NAMALWA (cell line): ENCODE results near the gene MAP7.
"Not testable (repeated sequence)": the region's sequence is repeated elsewhere in the genome, so short reads cannot be mapped to it uniquely, and the experiment has no call there.

Experiments used
- DNase-seq: peaks from one replicate; pipeline ENCODE4 v3.0.0-alpha.2; 2015; ENCODE audit warnings: low spot score

The MAP7 gene

DNA sequence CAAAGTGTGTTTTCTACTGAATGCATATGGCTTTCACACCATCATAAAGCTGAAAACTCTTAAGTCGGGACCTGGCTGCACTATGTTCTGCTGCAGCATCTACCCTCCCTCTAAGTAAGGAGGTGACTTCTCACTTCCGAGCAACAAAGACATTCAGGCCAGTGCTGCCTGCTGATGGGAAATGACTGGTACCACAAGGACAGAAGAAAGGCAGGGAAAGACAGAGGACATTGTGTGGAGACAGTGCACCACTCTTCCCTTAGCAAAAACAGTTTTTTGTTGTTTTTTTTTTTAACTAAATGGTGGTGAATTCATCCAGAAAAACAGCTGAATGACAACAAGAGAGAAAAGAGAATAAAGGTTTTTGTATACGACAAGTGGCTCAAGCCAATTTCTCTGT is 81.5 kb downstream of the MAP7 start:
- DNase-seq: no peak

DNA sequence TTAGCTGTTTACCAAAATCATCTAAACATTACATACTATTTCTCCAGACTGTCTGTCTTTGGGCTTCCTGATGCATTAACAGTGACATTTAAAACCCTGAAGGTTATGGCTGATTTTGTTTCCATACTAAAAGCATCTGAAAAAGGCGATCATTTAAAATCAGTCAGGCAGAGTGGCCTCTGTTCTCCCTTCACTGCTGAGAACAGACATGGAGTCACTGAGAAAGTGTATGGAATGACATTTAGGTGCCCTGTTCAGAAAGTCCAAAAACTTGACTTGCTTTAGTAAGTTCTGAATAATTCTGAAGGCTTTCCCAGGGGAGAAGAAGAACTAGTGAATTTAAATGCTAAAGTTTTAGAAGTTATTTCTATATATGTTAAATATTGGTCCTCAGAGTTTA is 83.0 kb downstream of the MAP7 start:
- DNase-seq: no peak

GRCh38 chr6:136466777-136467176 is 83.4 kb downstream of the MAP7 start:
- no peak for DNase-seq

DNA sequence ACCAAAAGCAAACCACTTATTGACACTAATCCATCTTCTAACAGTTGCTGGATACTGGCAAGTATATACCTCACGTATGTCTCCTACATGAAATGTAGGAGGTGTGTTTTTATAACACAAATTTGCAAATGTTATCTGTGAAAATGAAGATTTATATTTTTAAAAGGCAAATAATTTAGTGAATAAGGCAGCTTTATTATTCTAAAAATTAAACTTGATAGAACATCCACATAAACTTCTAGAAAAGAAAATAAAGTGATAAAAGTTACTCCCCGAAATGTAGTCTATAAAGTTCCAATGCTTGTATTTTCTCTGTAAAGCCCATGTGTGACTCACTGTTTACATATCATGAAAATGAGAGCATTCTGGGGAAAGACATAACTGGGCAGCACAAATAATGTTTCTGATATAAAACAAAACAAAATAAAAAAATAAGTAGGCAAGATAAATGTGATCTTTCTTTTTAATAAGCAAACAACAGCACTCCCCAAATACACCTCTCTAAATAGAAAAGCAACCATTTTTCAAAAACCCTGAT is 84.4 kb downstream of the MAP7 start:
- DNase-seq: no peak

- DNase-seq: no peak
These were observed 85.3 kb downstream of the MAP7 start for GRCh38 chr6:136464874-136465273.

DNA sequence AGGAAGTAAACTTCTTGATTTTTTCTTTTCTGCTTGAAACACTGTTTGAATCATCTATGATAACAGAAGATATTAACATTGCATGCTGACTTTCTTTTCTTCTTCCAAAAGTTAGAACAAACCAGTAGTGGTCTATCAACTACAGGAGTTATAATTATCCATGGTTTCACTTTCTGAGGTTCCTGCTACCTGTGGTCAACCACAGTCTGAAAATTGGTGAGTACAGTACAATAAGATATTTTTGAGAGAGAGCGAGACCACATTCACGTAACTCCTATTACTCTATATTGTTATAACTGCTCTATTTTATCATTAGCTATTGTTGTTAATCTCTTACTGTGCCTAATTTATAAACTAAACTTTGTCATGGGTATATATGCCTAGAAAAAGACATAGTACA is 86.1 kb downstream of the MAP7 start:
- DNase-seq: no peak

DNA sequence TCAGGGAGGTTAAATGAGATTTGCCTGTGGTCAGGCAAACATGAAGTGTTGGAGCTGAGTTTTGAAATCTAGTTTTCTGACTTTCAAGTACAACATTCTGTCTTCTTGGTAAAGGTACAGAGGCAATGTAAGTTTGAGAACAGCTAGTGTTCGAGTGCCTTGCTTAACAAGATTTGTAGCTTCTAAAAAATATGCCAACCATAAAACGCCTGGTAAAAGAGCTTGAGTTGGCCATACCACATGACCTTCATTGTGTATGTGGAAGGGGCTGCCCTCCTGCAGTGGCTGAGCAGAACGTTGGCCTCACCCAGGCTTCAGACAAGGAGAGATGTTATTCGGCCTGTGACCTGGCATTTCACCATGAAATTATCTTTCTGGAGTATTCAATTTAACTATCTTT is 86.5 kb downstream of the MAP7 start:
- DNase-seq: no peak

DNA sequence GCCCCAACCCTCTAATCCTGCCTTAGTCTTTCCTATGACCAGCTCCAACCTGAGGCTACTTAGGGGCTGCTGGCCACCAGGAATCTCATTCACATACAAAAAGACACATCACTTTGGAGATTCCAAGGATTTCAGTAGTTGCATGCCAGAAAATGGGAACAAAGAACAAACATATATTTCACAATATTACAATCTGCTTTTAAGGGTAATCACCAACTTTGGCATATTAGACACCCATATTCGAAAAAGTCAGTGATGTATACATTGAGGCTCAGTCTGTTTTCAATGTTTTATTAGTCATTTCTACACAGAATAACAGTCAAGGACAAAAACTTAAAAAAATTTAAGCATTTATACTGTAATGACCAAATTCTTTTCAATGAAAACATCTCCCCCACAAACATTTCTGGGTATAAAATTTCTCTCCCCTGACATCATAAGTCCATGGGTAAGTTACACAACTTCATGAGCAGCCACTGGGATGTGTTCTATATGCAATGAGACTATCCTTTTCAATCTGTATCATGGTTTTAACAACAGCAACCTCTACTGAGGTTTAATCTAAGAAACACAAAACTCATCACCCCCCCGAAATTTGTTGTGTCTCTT is 103.5 kb downstream of the MAP7 start:
- no peak for DNase-seq

- no peak for DNase-seq
These were observed 104.1 kb downstream of the MAP7 start for GRCh38 chr6:136446145-136446544.

DNA sequence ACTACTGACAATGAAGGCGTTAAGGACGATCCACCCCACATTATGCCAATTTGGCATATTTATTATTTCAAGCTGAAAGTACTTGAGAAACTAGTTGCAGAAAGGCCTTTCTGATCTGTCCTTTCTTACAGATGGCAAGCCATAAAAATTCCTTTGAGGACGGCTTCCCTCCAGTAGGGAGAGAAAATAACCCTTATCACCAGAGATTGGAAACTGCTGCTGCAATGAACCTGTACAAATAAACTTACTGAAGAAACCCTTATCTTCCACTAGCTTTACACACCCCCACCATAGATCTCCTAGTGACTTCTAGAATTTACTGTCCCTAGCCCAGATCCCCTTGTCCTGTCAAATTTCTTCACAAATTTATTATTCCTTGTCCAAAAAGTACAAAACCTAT is 105.2 kb downstream of the MAP7 start:
- DNase-seq: no peak

DNA sequence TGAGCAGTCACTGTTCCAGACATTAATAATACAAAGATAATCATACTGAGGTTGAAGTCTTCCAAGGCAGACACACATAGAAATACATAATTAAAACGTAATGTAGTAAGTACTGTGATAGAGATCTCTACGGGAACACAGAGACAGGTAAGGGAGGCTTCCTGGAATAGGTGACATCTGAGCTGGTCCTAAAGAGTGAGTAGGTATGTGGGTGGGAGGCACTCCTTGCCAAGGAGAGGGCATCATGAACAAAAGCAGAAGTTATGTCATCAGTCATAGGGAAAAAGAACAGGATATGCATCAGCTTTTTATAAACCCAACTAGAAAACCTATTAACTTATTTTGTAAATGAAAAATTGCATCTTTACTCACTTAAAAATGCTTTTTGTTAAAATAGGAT is 110.0 kb downstream of the MAP7 start:
- no peak for DNase-seq

- DNase-seq: no peak
These were observed 110.6 kb downstream of the MAP7 start for GRCh38 chr6:136439514-136440190.

GRCh38 chr6:136438441-136438840 is 111.8 kb downstream of the MAP7 start:
- no peak for DNase-seq

DNA sequence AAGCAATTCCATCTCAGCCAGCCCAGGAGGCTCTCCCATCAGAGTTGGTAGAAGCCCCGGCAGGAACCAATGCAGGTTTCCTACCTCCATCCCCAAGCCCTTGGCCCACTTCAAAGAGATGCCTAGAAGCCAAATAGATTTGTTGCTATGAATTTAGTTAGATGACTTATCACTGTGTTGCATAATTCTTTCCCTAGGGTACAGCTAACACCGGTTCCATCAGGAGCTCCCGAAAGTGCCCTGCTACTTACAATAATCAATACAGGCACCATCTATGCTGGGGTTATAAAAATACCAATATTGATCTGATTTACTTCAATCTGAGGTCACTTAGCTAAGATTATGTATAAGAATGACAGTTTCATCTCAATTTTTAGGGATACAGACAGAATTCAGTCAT is 113.0 kb downstream of the MAP7 start:
- DNase-seq: no peak

DNA sequence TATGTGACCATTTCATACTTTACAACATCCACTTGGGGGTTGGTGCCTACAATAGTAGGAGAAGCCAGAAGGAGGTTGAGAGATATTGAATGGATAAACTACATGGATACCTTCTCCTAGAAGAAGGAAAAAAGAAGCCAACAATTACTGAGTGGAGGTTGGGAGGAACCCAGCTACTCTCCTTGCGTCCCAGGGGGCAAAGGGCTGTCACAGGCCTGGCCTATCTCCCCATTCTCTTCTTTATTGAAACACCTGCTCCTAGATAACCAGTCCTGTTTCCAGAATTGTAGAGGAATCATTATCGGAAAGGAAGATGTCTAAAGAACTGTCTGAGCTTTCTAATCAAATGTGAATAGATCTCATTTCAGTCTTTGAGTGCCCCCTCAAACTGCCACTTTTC is 115.1 kb downstream of the MAP7 start:
- no peak for DNase-seq

DNA sequence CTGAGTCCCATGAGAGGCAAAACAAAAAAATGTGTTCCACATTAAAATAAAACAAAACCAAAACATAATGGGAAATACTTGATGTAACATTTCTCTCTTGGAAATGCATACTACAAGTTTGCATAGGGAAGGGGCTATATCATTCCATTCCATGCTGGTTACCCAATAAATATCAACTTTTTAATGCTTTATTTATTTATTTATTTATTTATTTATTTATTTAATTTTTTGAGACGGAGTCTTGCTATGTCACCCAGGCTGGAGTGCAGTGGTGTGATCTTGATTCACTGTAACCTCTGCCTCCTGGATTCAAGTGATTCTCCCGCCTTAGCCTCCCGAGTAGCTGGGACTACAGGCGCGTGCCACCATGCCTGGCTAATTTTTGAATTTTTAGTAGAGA is 118.9 kb downstream of the MAP7 start:
- DNase-seq: not testable (repeated sequence)

DNA sequence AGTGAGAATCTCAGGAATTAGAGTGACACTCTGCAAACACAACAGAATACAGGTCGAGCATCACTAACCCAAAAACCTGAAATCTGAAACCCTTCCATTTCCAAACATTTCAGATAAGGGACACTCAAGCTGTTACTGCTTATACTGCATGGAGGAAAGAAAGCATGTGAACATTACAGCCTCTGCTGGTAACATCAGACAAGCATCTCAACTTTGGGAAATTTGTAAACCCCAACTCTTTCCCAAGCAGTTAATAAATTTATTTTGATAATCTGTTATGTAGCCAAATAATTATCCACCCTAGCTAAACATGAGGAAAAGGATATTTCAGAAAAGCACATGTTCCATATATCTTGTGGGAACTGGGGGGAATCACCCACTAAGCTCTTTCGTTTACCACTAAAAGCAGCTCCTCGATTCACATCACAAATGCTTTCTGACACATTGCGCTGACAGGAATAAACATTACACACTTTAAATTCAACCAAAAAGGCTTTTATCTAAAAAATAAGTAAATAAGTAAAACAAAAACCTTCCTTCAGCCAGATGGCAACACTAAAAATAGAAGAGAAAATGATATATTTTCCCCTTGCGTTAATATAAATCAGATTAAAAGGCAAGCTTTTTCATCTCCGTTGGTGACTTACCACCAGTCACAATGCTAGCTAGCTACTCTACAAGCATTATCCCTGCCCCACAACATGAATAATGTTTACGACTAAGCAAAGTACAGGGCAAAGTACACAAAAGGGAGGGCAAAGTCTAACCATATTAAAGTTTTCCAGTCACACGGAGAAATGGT is 120.8 kb downstream of the MAP7 start:
- no peak for DNase-seq

- DNase-seq: no peak
These were observed 122.9 kb downstream of the MAP7 start for GRCh38 chr6:136427378-136427717.

- no peak for DNase-seq
These were observed 123.4 kb downstream of the MAP7 start for GRCh38 chr6:136426627-136427377.

GRCh38 chr6:136425793-136426192 is 124.4 kb downstream of the MAP7 start:
- no peak for DNase-seq

DNA sequence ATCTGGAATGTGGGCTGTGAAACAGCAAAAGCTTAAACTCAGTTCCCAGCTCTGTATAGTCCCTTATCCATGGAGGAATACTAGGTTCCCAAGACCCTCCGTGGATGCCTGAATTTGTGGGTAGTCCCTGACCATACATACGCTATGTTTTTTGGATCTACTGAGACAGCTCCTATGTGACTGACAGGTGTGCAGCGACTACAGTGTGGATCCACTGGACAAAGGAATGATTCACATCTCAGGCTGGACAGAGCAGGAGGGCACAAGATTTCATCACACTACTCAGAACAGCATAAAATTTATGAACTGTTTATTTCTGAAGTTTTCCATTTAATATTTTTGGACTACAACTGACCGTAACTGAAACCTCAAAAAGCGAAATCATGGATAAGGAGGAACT is 125.3 kb downstream of the MAP7 start:
- no peak for DNase-seq

DNA sequence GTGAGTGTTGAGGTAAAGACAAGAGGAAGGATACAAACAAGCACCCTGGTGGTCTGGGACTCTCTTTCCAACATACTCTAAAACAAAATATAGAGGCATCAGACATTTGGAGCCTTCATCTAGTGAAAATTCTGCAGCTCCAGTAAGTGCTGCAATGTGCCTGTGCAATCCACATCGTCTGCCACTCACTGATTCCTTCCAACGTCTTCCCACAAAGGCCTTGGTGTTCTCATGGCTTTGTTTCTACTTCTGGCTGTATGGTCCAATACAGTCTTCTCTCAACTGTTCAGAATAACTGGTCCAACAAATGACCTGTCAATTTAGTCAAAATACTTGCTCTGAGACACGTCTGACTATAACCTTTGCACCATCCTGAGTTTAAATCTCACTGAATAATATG is 125.8 kb downstream of the MAP7 start:
- no peak for DNase-seq
